Naive thymus-derived CD8-positive, alpha-beta T cell (primary cell): ENCODE data around the gene TMEM74B. TPM values are rescaled to one million over a fixed set of nuclear protein-coding genes. Genes with fewer than 3 reads are reported as not detected.
A peak's percentile ranks its signal among the peaks of the same experiment; 100 is the strongest.

Source experiments
- ATAC-seq, 2 donors: fragments of 150-1000 bp; cut with Tn5 transposase in 1 of 2; sonication (Bioruptor Pico), chemical (Tn5 transposase) in 1 of 2; 1 replicate in 1 of 2; 2 replicates in 1 of 2; pipeline ENCODE4 v1.10.0; 2021; ENCODE audit warnings: mild to moderate bottlenecking in 2 of 2, moderate library complexity in 2 of 2
- POLR2A ChIA-PET: fragments of 350-600 bp; sonication (Branson Sonifier 250); formaldehyde crosslinking; loops from one replicate; lab custom pipeline; 2021; ENCODE audit warnings: antibody characterized with exemption; lab: Charles Lee
- DNase-seq, 10 donors: peaks; one replicate each; pipeline versions ENCODE4 v3.0.0 to v3.0.0-alpha.2; 2020 to 2022
- H3K27ac Mint-ChIP-seq, 10 donors: one replicate each; pipeline ENCODE4 v1.8.0; 2020 to 2022; ENCODE audit warnings: mild to moderate bottlenecking in 10 of 10, mixed read lengths in 10 of 10, moderate library complexity in 4 of 10, inconsistent platforms in 1 of 10
- H3K27me3 Mint-ChIP-seq, 5 donors: one replicate each; pipeline ENCODE4 v1.8.0; 2021 to 2022; ENCODE audit warnings: mixed read lengths in 5 of 5
- H3K36me3 Mint-ChIP-seq, 3 donors: one replicate each; pipeline ENCODE4 v1.8.0; 2020 to 2022; ENCODE audit warnings: mixed read lengths in 3 of 3, mild to moderate bottlenecking in 2 of 3, inconsistent platforms in 1 of 3
- H3K4me1 Mint-ChIP-seq, 4 donors: one replicate each; pipeline ENCODE4 v1.8.0; 2021 to 2022; ENCODE audit warnings: mixed read lengths in 4 of 4
- H3K4me3 Mint-ChIP-seq, 10 donors: one replicate each; pipeline ENCODE4 v1.8.0; 2020 to 2022; ENCODE audit warnings: mild to moderate bottlenecking in 10 of 10, mixed read lengths in 10 of 10, moderate library complexity in 6 of 10, inconsistent platforms in 1 of 10
- H3K9me3 Mint-ChIP-seq, 9 donors: one replicate each; pipeline ENCODE4 v1.8.0; 2020 to 2022; ENCODE audit warnings: mixed read lengths in 9 of 9, mild to moderate bottlenecking in 3 of 9, inconsistent platforms in 1 of 9, moderate library complexity in 1 of 9
- polyA plus RNA-seq, 3 donors: library from polyadenylated mRNA; unstranded; fragments of 300-500 nt; fragmentation: Illumina TruSeq; gene quantifications; one replicate each; pipeline ENCODE4 v1.2.3, GENCODE V29; 2021
- total RNA-seq, 8 experiments: library from RNA in 2 of 8; stranded (reverse) in 2 of 8; gene quantifications; one replicate each; pipeline ENCODE4 v1.2.3 and lab custom pipeline; 2021 to 2026

The TMEM74B gene
- total and polyA plus RNA-seq, 5 experiments from 2014 or later: not detected

- Mint-ChIP-seq H3K4me1 (peaks cover 3 to 7% (median 7%) of the 10 kb centered on the region in 4 donors), H3K27me3 (no peaks in the 10 kb centered on the region)
These were observed 18.2 kb upstream of the TMEM74B start, which contains the start of gene C20orf202 for GRCh38 chr20:1202762-1203504. Gene C20orf202, plus strand, starts transcription at chr20:1203454. Its CDS starts 132 bp downstream, at chr20:1203586.

GRCh38 chr20:1199964-1200363 lies 15.2 kb upstream of the TMEM74B start:
- DNase-seq (no peak), ATAC-seq (no peak)
- Mint-ChIP-seq H3K27ac (peak overlapping the region in 5 of 10 donors; percentile 17 to 56 (median 32)), H3K27me3 (no peaks in the 10 kb centered on the region), H3K36me3 (no peaks in the 10 kb centered on the region), H3K9me3 (no peaks in the 10 kb centered on the region), H3K4me3 (no peak overlapping the region), H3K4me1 (peaks cover 3 to 7% (median 7%) of the 10 kb centered on the region in 4 donors)
- POLR2A ChIA-PET: no interaction called here

More at GRCh38 chr20:1202762-1203504, 18.2 kb upstream of the TMEM74B start, which contains the start of gene C20orf202:
- no peak for DNase-seq
- no peak within 1 kb of the TSS for H3K4me3 Mint-ChIP-seq
- H3K27ac Mint-ChIP-seq: peak within 1 kb of the TSS in 1 of 10 donors; percentile 25
- POLR2A ChIA-PET: interaction anchor here (0.7 kb wide), 1 partner anchor 349 kb away, joined by 4 read pairs; no protein-coding TSS in a partner anchor
- H3K9me3 Mint-ChIP-seq: no peaks in the 10 kb centered on the region
- no peaks in the 10 kb centered on the region for H3K36me3 Mint-ChIP-seq
- ATAC-seq: no peak

GRCh38 chr20:1199212-1199873 lies 14.6 kb upstream of the TMEM74B start:
- Mint-ChIP-seq H3K9me3 (no peaks in the 10 kb centered on the region), H3K36me3 (no peaks in the 10 kb centered on the region), H3K4me3 (no peak overlapping the region), H3K27ac (peak overlapping the region in 3 of 10 donors; percentile 32 to 56 (median 43)), H3K27me3 (no peaks in the 10 kb centered on the region), H3K4me1 (peaks cover 3 to 7% (median 7%) of the 10 kb centered on the region in 4 donors)
- POLR2A ChIA-PET: no interaction called here
- ATAC-seq (no peak), DNase-seq (no peak)

GRCh38 chr20:1198751-1199150 lies 14.0 kb upstream of the TMEM74B start:
- H3K36me3 Mint-ChIP-seq: no peaks in the 10 kb centered on the region
- ATAC-seq: no peak
- peak overlapping the region in 1 of 10 donors; percentile 9 for H3K27ac Mint-ChIP-seq
- H3K9me3 Mint-ChIP-seq: no peaks in the 10 kb centered on the region
- H3K4me1 Mint-ChIP-seq: peaks cover 3 to 7% (median 7%) of the 10 kb centered on the region in 4 donors
- DNase-seq: no peak
- H3K27me3 Mint-ChIP-seq: no peaks in the 10 kb centered on the region
- POLR2A ChIA-PET: no interaction called here
- no peak overlapping the region for H3K4me3 Mint-ChIP-seq

GRCh38 chr20:1197801-1198200 lies 13.0 kb upstream of the TMEM74B start:
- Mint-ChIP-seq H3K27ac (no peak overlapping the region), H3K9me3 (no peaks in the 10 kb centered on the region), H3K36me3 (no peaks in the 10 kb centered on the region), H3K4me3 (no peak overlapping the region), H3K4me1 (peaks cover 3 to 7% (median 7%) of the 10 kb centered on the region in 4 donors), H3K27me3 (no peaks in the 10 kb centered on the region)
- POLR2A ChIA-PET: no interaction called here
- ATAC-seq: no peak
- DNase-seq: no peak

- no peak overlapping the region for H3K27ac Mint-ChIP-seq
- DNase-seq (no peak), ATAC-seq (no peak)
- no peaks in the 10 kb centered on the region for H3K36me3 Mint-ChIP-seq
- POLR2A ChIA-PET: no interaction called here
- H3K27me3 Mint-ChIP-seq: no peaks in the 10 kb centered on the region
- no peak overlapping the region for H3K4me3 Mint-ChIP-seq
- H3K4me1 Mint-ChIP-seq: peaks cover 3 to 7% (median 7%) of the 10 kb centered on the region in 4 donors
- no peaks in the 10 kb centered on the region for H3K9me3 Mint-ChIP-seq
These were observed 11.9 kb upstream of the TMEM74B start for GRCh38 chr20:1196634-1197033.

- DNase-seq (no peak), ATAC-seq (no peak)
- H3K27me3 Mint-ChIP-seq: no peaks in the 10 kb centered on the region
- peaks cover 3 to 6% (median 5%) of the 10 kb centered on the region in 4 donors for H3K4me1 Mint-ChIP-seq
- POLR2A ChIA-PET: no interaction called here
- H3K27ac Mint-ChIP-seq: no peak overlapping the region
- H3K9me3 Mint-ChIP-seq: no peaks in the 10 kb centered on the region
- H3K36me3 Mint-ChIP-seq: no peaks in the 10 kb centered on the region
- no peak overlapping the region for H3K4me3 Mint-ChIP-seq
These were observed 10.4 kb upstream of the TMEM74B start for GRCh38 chr20:1195226-1195625.

GRCh38 chr20:1191299-1191698 lies 6.5 kb upstream of the TMEM74B start:
- no peaks in the 10 kb centered on the region for H3K36me3 Mint-ChIP-seq
- peaks cover 0 to under 1% (median 0%) of the 10 kb centered on the region in 4 donors for H3K4me1 Mint-ChIP-seq
- POLR2A ChIA-PET: no interaction called here

GRCh38 chr20:1190847-1191246 lies 6.1 kb upstream of the TMEM74B start:
- H3K4me1 Mint-ChIP-seq: peaks cover 2 to 5% (median 4%) of the 10 kb centered on the region in 4 donors

More at GRCh38 chr20:1191299-1191698, 6.5 kb upstream of the TMEM74B start:
- ATAC-seq: no peak
- peaks cover 0 to 6% (median 3%) of the 10 kb centered on the region in 5 donors for H3K27me3 Mint-ChIP-seq
- H3K4me3 Mint-ChIP-seq: no peak overlapping the region
- H3K27ac Mint-ChIP-seq: no peak overlapping the region
- DNase-seq: no peak
- no peaks in the 10 kb centered on the region for H3K9me3 Mint-ChIP-seq

GRCh38 chr20:1189827-1190226 lies 5.0 kb upstream of the TMEM74B start:
- H3K27ac Mint-ChIP-seq: peak overlapping the region in 1 of 10 donors; percentile 53
- POLR2A ChIA-PET: no interaction called here
- H3K9me3 Mint-ChIP-seq: no peaks in the 10 kb centered on the region
- H3K36me3 Mint-ChIP-seq: no peaks in the 10 kb centered on the region
- H3K4me1 Mint-ChIP-seq: peaks cover 3 to 6% (median 5%) of the 10 kb centered on the region in 4 donors
- H3K4me3 Mint-ChIP-seq: no peak overlapping the region
- peaks cover 1 to 11% (median 8%) of the 10 kb centered on the region in 5 donors for H3K27me3 Mint-ChIP-seq
- DNase-seq (no peak), ATAC-seq (no peak)

More at GRCh38 chr20:1190847-1191246, 6.1 kb upstream of the TMEM74B start:
- no peak overlapping the region for H3K4me3 Mint-ChIP-seq
- ATAC-seq (no peak), DNase-seq (no peak)
- POLR2A ChIA-PET: no interaction called here
- H3K27ac Mint-ChIP-seq: no peak overlapping the region
- H3K36me3 Mint-ChIP-seq: no peaks in the 10 kb centered on the region
- no peaks in the 10 kb centered on the region for H3K9me3 Mint-ChIP-seq
- H3K27me3 Mint-ChIP-seq: peaks cover 0 to 9% (median 7%) of the 10 kb centered on the region in 5 donors

- POLR2A ChIA-PET: no interaction called here
- ATAC-seq (no peak), DNase-seq (no peak)
- Mint-ChIP-seq H3K27me3 (peaks cover 16 to 25% (median 22%) of the 10 kb centered on the region in 5 donors), H3K4me3 (no peak overlapping the region), H3K27ac (no peak overlapping the region), H3K9me3 (no peaks in the 10 kb centered on the region), H3K36me3 (no peaks in the 10 kb centered on the region), H3K4me1 (peaks cover 9 to 14% (median 13%) of the 10 kb centered on the region in 4 donors)
These were observed 3.6 kb upstream of the TMEM74B start for GRCh38 chr20:1188347-1188746.

- Mint-ChIP-seq H3K27me3 (peaks cover 21 to 29% (median 23%) of the 10 kb centered on the region in 5 donors), H3K27ac (no peak overlapping the region)
These were observed 2.9 kb upstream of the TMEM74B start for GRCh38 chr20:1187605-1188171.

More at GRCh38 chr20:1187605-1188171, 2.9 kb upstream of the TMEM74B start:
- Mint-ChIP-seq H3K4me1 (peaks cover 9 to 14% (median 13%) of the 10 kb centered on the region in 4 donors), H3K4me3 (no peak overlapping the region), H3K9me3 (no peaks in the 10 kb centered on the region), H3K36me3 (peaks cover 0 to 2% (median 0%) of the 10 kb centered on the region in 3 donors)
- DNase-seq (no peak), ATAC-seq (no peak)
- POLR2A ChIA-PET: no interaction called here
